Left colon (tissue), 2 donors: ENCODE results near the gene GARIN3. TPM values are rescaled to one million over a fixed set of nuclear protein-coding genes. Genes with fewer than 3 reads are reported as not detected.
"Not testable (repeated sequence)": the region's sequence is repeated elsewhere in the genome, so short reads cannot be mapped to it uniquely, and the experiment has no call there.

Experiments used
- ATAC-seq: fragments of 200-7000 bp; cut with Tn5 transposase; one replicate; pipeline ENCODE4 v1.9.1; 2020; ENCODE audit warnings: mild to moderate bottlenecking, moderate library complexity
- DNase-seq, 2 donors: peaks; one replicate each; pipeline ENCODE4 v3.0.0-alpha.2; 2020
- intact Hi-C, 2 donors: fragments of 100-400 bp; cut with DNase I in 1 of 2; cut with micrococcal nuclease in 1 of 2; formaldehyde crosslinking; loops; one replicate each; pipeline versions ENCODE4 v1.11.2 to v1.14.0; 2022; cut with DNase I, micrococcal nuclease
- long read RNA-seq: library from polyadenylated mRNA; unstranded; transcript quantifications from one replicate; pipeline ENCODE4 v2.0.0, GENCODE V29; 2021
- total RNA-seq, 2 donors: library from RNA; stranded (reverse); fragmentation: NEBNext Ultra II Directional; extraction: Animal tissue kit (Norgen Biotek cat#: 25700); gene quantifications; one replicate each; pipeline ENCODE4 v1.2.1, GENCODE V29; 2021
- donor health status: DM: no; HTN: no; CAD: no.
- donor health status: DM: yes; HTN: yes; CAD: no.

Gene GARIN3
- total RNA-seq = not detected
- long read RNA-seq = 0 reads

DNA sequence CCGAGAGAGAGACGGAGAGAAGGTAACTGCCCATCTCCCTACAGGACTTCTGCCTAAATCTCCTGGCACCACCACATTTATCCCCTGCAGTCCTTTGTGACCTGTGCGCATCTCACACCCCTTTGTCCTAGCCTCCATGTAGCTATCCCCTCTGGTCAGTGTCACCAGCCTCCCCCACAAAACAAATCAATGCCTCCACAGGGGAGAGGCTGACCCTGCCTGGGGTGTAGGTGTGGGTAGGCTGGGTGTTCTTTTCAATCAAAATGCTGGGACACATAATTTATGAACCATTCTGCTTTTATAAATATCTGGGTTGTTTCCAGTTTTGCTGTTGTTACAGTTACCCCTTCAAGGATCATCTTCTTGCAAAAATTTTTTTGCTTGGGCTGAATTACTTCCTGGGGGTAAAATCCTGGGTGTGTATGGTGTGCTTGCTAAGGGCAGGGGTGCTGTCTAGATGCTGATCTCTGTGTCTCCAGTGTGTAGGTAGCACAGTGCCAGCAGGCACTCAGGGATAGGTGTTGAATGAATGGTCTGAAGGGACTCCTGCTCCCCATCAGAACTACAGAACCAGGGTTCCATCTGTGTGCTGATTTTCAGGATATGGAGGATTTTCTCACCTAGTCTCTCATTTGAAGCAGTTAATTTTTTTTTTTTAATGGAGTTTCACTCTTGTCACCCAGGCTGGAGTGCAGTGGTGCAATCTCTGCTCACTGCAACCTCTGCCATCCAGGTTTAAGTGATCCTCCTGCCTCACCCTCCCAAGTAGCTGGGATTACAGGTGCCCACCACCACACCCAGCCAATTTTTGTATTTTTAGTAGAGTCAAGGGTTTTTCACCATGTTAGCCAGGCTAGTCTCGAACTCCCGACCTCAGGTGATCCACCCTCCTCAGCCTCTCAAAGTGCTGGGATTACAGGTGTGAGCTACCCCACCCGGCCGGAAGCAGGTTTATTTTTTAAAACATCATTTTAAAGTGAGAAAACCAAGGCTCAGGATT is at the start of gene GARIN3:
TSS of gene GARIN3 (minus strand) at position 51 of the 1,000 bp plus-strand sequence. CDS start 96 bp downstream, outside the sequence.
- DNase-seq (no peak), ATAC-seq (no peak)
- intact Hi-C loops = no loop called here

DNA sequence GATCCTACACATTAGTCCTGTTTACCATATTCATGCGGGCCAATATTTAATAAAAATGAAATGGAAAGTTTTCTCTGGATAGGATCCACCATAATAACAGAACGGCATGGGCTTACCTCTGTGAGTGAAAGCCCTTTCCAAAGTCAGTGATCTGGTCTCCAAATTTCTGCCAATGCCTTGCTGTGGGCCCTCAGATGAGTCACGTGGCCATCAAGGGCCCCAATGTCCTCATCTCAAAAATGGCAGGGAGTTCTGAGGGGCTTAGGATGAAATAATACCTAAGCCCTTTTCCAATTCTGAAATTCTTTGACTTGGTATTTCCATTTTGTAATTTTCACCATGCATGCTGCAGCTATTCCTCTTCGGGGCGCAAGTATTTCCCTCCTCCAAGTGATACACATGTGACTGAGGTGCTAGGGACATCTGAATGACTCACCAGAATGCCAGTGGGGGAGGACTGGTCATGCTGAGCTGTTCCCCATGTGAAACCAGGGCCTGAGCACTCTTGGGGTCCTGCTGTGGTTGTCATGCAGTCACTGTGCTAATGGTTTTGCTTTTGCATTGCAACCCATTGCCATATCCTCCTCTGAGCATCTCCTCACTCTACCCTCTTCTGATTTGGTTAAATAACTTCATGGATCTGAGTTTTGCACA is 49.6 kb upstream of the GARIN3 start:
- no peak for ATAC-seq
- DNase-seq = no peak
- intact Hi-C loops = no loop called here

DNA sequence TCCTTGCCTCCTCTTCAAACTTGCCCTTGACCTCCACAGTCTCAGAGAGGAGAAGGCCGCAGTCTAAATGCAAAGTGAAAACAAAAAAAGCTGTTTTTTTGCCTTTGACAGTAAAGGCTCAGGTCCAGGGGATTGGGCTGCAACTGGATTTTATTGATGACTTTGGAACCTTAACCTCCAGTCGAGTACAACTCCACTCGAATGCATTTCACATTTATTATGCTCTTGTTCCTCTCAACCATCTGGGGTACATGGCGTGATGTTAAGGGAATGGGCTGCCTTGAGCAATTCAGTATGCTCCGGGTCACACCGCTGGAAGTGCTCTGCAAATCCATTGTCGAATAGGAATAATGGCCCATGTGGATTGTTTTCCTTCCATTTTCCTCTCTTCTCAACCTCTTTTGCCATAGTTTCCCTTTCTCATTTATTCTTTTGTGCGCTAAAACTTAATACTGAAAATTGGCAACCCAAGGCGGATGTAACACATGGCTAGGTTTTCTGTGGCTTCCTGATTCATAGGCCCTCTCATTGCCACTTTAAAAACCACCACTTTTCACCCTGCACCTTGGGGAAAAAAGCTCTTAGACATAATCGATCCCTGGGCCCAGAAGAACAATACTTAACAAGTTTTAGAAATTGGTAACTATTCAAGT is 48.9 kb upstream of the GARIN3 start:
- no peak for ATAC-seq
- no peak for DNase-seq
- intact Hi-C loops = no loop called here

DNA sequence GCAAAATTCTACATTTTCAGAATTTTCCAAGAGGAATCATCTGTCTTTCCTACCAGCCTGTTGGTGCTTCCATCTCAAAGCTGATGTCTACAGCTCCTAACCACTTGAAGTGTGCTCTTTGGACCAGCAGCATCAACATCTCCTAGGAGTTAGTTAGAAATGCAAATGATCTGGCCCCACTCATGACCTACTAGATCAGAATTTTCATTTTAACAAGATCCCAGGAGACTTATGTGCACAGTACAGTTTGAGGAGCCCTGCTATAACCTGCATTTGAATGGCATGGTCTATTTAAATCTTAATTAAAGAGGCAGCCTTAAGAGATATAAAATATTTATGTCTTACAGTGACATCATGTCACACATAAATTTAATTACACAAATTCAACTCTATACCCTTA is 48.4 kb upstream of the GARIN3 start:
- intact Hi-C loops = no loop called here
- ATAC-seq (no peak), DNase-seq (no peak)

DNA sequence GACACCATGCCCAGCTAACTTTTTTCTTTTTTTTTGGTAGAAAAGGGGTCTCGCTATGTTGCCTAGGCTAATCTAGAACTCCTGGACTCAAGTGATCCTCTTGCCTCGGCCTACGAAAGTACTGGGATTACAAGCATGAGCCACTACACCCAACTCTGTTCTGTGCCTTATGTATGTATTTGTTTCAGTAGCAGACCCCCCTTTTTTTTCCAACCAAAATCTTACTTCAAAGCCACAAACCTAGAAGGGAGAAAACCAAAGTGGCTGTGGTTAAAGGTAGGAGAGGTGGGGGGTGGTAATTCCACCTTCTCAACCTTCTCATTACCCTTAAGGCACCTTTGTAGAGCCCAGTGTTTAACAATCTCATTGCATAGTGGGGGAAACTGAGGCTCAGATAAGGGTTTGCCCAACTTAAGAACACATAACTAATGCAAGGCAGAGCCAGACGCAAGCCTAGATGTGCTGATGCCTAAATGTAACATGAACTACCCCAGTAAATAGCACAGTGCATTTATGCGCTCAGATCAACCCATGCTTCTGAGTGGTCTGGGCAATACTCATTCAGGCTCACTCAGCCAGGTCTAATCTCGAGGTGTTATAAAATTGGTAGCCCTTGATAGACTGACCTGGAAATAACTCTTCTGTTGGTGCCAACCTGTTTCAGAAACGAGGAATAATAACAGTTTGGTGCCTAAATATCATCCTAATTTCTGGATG is 47.6 kb upstream of the GARIN3 start:
- DNase-seq (no peak), ATAC-seq (no peak)
- intact Hi-C loops = no loop called here

DNA sequence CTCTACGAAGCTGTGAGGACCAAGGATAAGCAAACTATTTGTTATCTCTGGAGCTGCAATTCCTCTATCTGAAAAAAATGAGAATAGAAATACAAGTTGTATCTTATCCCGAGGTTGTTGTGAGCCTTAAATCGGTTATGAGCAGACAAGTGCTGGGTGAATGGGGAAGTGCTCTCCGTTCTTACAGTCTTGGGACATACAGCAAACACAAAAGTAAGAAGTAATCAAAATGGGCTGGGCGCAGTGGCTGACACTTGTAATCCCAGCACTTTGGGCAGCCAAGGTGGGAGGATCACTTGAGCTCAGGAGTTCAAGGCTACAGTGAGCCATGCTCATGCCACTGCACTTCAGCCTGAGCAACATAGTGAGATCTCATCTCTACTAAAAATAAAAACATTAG is 46.2 kb upstream of the GARIN3 start:
- intact Hi-C loops = no loop called here
- ATAC-seq (no peak), DNase-seq (no peak)

DNA sequence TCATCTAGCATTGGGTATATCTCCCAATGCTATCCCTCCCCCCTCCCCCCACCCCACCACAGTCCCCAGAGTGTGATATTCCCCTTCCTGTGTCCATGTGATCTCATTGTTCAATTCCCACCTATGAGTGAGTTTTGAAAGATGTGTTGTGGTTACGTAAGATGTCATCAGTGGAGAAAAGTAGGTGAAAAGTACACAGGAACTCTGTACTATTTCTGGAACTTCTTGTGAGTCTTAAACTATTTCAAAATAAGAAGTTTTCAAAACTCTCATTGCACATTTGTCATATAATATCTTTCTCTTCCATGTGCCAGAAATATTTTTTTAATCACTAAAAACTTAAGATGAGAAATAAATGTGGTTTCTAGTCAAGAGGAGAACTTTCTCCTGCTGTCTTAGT is 44.6 kb upstream of the GARIN3 start:
- intact Hi-C loops, ATAC-seq: not testable (repeated sequence)

DNA sequence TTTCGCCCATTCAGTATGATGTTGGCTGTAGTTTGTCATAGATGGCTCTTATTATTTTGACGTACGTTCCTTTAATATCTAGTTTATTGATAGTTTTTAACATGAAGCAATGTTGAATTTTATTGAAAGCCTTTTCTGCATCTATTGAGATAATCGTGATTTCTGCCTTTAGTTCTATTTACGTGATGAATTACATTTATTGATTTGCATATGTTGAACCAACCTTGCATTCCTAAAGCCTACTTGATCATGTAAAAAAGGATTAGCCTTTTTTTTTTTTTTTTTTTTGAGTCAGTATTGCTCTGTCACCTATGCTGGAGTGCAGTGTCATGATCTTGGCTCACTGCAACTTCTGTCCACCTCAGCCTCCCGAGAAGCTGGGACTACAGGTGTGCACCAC is 39.6 kb upstream of the GARIN3 start:
- no peak for DNase-seq
- ATAC-seq = no peak
- intact Hi-C loops = no loop called here

More for the DNA sequence above, 44.6 kb upstream of the GARIN3 start:
- not testable (repeated sequence) for DNase-seq

DNA sequence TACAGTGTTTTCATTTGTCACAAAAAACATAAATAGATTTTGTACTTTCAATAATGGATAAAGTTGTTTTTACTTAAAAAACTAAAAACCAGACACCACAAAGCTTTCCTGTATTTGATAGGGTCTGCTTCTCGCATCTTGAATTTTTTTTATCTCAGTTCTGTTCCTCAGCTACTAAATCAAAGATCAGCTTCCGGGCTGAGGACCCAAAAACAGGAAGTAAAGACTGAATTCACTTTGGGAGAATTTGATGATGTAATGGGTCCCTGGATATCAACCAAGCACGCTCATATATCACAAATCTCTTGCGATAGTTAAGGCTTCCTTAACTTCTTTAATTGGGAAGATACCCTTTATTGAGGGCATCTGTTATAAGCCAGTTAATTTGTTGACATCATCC is 38.7 kb upstream of the GARIN3 start:
- no peak for DNase-seq
- ATAC-seq = no peak
- intact Hi-C loops = no loop called here

DNA sequence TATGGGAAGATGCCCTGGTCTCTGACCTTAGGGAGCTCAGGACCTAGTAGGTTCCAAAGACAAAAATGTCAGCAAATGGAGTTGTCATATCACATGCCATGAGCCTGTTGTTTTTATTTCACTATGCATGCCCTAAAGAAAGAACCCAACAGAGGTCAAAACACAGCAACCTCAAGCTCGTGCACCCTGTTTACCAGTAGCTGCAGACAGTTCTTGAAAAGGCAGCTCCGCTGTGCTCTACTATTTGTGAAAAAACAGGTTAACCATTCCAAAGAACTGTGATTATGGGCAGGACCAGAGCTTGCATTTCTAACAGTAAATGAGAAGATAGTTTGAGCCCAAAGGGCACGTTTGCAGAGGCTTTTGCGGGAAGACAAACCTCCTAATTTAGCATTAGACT is 37.4 kb upstream of the GARIN3 start:
- intact Hi-C loops = no loop called here
- ATAC-seq (no peak), DNase-seq (no peak)

DNA sequence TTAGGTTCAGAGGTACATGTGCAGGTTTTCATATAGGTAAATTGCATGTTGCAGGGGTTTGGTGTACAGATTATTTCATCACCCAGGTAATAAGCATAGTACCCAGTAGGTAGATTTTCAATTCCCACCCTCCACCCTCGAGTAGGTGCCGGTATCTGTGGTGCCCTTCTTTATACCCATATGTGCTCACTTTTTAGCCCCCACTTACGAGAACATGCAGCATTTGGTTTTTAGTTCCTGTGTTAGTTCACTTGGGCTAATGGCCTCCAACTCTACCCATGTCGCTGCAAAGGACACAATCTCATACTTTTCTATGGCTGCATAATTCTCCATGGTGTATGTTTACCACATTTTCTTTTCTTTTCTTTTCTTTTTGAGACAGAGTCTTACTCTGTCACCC is 35.8 kb upstream of the GARIN3 start:
- no peak for ATAC-seq
- intact Hi-C loops = no loop called here
- DNase-seq = no peak

DNA sequence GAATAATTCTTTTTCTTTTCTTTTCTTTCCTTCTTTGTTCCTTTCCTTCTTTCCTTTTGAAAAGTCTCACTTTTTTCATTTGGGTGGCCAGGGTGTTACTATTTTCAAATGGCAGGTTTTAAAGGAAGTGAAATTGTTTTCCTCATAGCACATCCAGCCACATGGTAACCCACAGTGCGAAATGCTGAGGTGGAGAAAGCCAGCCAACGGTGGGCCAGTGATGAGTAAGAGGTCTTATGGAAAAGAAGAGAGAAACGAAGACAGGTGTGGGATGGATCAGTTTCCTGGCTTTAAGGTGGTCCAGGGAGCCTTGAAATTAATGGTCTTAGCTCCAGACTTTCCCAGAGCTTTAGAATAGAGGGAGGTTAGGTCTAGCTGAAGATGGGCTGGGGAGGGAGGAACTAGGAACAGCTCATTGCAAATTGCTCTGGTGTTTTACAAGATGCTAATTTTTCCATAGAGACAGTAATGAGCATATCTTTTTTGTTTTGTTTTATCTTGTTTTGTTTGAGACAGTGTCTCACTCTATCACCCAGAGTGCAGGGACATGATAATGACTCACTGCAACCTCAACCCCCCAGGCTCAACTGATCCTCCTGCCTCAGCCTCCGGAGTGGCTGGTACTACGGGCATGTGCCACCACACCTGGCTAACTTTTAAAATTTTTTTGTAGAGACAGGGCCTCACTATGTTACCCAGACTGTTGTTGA is 32.4 kb upstream of the GARIN3 start:
- ATAC-seq (no peak), DNase-seq (no peak)
- intact Hi-C loops = no loop called here

DNA sequence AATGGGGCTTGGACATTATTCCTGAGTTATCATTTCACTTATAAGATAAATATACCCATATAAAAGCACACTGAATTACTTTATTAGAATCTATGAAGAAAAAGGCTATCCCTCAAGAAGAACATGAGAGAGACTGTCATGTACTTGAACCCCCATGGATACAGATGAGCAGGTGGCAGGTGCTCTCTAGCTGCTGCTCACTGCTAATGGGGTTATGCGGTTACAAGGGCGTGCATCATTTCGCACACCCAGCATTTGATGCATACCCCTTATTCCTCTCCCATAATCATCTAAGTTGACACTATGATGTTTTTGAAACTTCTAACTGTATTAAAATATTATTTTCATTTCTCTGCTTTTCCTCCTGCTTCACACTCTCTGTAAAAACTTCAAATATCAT is 31.0 kb upstream of the GARIN3 start:
- no peak for DNase-seq
- ATAC-seq = no peak
- intact Hi-C loops = no loop called here

DNA sequence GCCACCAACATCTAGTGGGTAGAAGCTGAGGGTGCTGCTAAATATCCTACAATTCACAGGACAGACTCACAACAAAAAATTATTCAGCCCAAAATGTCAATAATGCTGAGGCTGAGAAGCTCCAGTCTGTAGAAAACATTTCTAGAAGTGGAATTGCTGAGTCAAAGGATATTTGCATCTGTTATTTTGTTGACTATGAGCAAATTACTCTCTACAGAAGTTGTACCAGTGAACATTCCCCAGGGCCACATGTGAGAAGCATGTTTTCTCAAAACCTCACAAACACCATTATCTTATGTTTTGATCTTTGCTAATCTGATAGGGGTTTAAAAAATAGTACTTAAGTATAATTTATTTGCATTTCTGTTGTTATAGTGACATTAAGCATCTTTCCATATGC is 30.0 kb upstream of the GARIN3 start:
- no peak for ATAC-seq
- no peak for DNase-seq
- intact Hi-C loops = no loop called here

DNA sequence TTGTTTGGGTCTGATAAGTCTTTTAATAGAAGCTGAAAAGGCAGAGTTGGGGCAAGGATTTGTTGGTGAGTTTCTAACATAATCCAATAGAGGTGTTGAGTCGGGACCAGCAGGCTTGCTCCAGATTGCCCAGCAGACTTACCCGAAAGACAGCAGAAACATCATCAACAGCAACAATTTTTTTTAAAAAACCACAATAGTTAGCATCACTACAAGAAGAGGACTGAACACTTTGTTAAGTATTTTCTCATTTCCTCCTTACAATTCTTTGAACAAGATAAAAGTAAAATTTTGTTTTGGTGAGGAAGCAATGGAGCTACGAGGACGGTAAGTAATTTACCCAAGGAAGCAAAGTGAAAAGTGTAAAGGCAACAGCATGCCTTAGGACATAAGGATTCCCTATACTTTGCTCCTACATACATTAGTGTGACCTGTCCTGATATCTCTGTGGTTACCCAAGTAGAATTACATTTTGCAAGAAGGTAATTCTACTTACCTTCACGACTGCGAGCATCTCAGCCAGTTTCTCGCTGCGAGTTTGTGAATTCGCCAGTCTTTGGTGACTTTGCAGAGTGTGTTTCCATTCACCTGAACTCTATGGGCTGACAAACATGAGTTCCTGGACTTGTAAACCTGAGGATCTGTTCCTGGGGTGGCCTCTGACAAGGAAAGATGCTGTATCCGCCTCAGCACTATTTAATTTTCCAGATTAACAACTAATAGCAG is 27.8 kb upstream of the GARIN3 start:
- DNase-seq (no peak), ATAC-seq (no peak)
- intact Hi-C loops = no loop called here

DNA sequence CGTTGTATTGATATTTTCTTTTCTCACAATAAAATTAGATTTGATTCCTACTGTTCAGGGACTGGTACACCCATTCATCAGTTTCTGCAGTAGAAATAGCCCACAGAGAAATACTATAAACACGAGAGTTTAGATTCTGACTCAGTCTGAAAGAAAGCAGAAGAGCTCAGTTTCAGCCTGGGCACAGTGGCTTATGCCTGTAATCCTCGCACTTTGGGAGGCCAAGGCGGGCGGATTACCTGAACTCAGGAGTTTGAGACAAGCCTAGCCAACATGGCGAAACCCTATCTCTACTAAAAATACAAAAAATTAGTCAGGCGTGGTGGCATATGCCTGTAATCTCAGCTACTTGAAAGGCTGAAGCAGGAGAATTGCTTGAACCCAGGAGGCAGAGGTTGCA is 23.2 kb upstream of the GARIN3 start:
- intact Hi-C loops = no loop called here
- DNase-seq (no peak), ATAC-seq (no peak)

DNA sequence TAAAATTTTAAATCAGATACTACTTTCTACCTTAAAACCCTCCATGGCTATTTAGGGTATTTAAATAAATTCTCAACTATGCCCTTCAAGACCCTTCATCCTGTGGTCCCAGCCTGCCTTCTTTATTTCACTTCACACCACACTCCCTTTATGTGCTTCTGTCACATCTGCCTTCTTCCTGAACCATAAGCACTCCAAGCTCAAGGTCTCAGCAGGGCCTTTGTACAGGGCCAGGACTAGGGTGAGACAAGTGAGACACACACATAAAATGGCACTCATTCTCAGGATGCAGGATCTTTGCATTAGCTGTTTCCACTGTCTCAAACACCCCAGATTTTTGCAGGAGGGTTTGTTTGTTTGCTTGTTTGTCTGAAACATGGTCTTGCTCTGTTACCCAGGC is 22.2 kb upstream of the GARIN3 start:
- ATAC-seq = no peak
- DNase-seq = no peak
- intact Hi-C loops = no loop called here
